Left renal cortex interstitium (tissue), 4 donors: ENCODE data around the gene MORN1. TPM values are rescaled to one million over a fixed set of nuclear protein-coding genes. Genes with fewer than 3 reads are reported as not detected.

ENCODE experiments used
- DNase-seq, 4 donors: peaks; one replicate each; pipeline ENCODE4 v3.0.0-alpha.2; 2013; ENCODE audit warnings: low read depth in 4 of 4, low spot score in 2 of 4, missing footprints in 1 of 4
- polyA plus RNA-seq, 4 donors: library from polyadenylated mRNA; unstranded; fragments of 120-200 nt; gene quantifications; one replicate each; pipeline ENCODE4 v1.2.1, GENCODE V29; 2013; ENCODE audit not compliant: insufficient read length in 4 of 4

Gene MORN1
- polyA plus RNA-seq, 4 donors: 9.3 to 21.2 (median 16.6) TPM

- no peak for DNase-seq
Measured at GRCh38 chr1:2312160-2312514, 79.2 kb downstream of the MORN1 start.

GRCh38 chr1:2311184-2312032, 79.9 kb downstream of the MORN1 start:
- DNase-seq: no peak

- DNase-seq: no peak
Measured at GRCh38 chr1:2310332-2311183, 80.8 kb downstream of the MORN1 start.

DNA sequence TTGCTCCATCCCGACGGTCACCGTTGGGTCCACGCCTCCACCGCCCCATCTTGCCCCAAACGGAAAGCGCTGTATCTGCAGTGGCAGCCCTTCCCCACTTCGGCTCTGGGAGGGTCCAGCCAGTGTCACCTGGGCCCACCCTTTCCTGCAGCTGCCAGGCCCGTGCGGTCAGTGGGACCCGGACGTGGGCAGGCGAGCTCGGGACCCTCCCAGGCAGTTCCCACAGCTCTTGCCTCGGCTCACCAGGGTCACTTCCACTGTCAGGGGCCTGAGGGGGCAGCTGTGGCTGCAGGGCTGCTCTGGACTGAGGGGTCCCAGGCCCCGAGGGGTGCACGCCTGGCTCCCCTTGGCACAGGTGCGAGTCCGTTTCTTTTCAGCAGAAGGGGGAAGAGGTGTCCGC, 82.5 kb downstream of the MORN1 start:
- no peak for DNase-seq

GRCh38 chr1:2307972-2308371, 83.4 kb downstream of the MORN1 start:
- DNase-seq: no peak

GRCh38 chr1:2307064-2307605, 84.2 kb downstream of the MORN1 start:
- no peak for DNase-seq

DNA sequence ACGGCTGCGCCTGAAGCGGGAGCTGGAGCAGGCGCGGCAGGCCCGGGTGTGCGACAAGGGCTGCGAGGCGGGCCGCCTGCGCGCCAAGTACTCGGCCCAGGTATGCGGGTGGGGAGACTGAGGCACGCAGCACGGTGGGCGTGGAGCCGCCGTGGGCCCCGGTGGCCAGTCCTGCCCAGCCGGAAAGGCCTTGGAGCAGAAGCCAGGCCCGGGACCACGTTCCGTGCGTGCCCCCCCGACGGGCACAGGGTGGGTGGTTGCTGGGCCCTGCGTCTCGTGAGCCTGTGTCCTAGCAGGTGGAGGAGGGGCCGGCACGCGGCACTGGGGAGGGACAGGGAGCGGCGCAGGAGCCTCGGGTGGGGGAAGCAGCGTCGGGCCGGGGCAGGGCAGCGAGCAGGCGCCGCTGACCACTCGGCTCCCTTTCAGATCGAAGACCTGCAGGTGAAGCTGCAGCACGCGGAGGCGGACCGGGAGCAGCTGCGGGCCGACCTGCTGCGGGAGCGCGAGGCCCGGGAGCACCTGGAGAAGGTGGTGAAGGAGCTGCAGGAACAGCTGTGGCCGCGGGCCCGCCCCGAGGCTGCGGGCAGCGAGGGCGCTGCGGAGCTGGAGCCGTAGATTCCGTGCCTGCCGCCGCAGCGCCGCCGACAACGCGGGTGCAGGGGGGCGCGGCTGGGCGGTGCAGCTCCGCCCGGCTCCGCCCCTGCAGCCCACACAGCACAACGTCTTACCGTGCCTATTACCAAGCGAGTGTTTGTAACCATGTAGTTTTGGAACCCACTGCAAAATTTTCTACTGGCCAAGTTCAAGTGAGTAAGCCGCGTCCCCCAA, 85.0 kb downstream of the MORN1 start:
- DNase-seq: no peak

- DNase-seq: no peak
Measured at GRCh38 chr1:2304921-2305681, 86.3 kb downstream of the MORN1 start.

- DNase-seq: no peak
Measured at GRCh38 chr1:2304282-2304681, 87.1 kb downstream of the MORN1 start.

GRCh38 chr1:2303781-2304180, 87.6 kb downstream of the MORN1 start:
- no peak for DNase-seq

- no peak for DNase-seq
Measured at GRCh38 chr1:2303016-2303775, 88.2 kb downstream of the MORN1 start.

GRCh38 chr1:2302292-2302925, 88.9 kb downstream of the MORN1 start:
- no peak for DNase-seq

DNA sequence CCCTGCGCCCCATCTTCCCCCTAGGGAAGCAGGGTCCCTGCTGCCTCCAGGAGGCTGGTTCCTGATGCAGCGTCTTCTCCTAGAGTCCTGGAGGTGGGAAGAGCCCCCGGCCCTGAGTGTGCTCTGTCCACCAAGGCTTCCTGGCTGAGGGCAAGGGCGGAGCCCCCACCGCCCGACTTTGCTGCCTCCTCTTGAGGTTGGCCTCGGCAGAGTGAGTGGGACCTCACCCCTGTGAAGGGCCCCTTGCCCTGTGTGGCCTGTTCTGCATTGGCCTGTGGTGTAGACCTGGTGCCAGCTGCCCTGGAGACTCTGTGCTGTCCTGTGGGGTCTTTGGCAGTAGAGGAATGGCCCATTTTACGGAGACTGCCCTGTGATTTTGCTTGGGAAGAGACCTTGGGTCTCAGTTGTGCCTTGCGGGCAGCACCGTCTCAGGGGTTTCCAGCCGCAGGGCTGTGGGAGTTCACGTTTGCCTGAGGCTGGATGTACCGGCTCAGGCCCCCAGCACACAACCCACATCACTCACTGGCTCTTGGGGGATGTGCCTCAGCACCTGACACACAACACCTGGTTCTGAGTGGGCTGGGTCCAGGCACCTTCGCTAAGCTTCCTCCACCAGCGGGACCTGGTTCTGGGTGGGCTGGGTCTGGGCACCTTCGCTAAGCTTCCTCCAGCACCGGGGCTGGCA, 89.6 kb downstream of the MORN1 start:
- DNase-seq: no peak

DNA sequence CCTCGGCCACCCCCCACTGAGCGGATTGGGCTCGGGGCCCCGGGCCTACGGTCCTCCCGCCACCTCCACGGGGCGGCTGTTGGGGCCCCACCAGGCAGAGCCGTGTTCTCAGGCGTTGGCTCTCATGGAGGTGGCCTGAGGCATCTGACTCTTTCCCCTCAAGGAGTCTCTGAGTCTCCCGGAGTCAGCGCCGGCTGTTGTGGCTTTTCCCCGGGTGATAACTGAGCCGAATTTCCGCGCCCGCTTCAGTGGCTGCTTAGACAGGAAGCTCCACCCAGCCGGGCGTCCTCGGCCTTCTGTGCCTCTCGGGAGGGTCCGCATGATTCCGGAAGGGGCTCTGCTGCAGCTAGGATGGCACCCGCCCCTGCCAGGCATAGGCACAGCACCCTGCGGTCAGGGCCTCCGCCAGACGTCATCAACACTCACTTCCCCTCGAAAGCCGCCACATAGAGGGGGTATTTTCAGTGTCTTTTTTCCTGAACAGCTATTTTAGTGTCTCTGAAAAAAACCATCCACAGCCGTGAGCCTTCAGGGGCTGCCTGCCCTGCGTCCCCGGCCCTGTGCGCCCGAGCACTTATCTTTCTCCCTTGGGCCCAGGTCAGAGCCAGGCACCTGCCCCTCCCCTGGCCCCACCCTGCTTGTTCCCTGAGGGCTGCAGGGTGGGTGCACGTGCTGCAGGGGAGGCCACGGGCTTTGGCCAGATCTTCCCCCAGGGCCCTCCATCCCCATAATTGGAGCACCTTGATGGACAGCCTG, 90.3 kb downstream of the MORN1 start:
- DNase-seq: no peak

GRCh38 chr1:2300004-2300771, 91.2 kb downstream of the MORN1 start:
- no peak for DNase-seq

DNA sequence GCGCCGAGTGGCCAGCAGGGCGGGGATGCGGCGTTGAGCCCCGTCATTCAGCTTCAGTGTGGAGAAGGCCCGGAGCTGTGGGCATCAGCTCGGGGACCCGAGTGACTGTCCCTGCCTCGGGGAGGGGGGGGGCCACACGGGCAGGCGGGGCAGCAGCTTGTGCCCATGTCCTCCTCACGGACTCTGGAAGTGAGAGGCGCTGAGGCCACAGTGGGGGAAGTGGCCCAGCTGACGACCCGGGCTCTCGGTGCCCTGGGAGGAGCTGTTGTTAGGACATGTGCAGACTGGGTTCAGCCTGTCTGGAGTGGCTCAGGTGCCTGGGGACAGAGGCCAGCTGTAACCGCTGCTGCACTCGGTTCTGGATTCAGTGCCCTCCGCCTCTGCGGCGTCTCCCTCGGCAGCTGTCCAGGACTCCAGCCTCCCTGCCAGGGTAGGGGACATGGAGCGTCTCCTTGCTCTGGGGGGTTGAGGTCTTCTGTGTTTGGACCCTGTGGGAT, 92.2 kb downstream of the MORN1 start:
- no peak for DNase-seq
